ENCODE data around the gene EPN3. TPM values are rescaled to one million over a fixed set of nuclear protein-coding genes. Genes with fewer than 3 reads are reported as not detected.

The EPN3 gene
- total RNA-seq, 3 donors from 2014 or later: 8.2 to 32.8 TPM; not detected in 1

DNA sequence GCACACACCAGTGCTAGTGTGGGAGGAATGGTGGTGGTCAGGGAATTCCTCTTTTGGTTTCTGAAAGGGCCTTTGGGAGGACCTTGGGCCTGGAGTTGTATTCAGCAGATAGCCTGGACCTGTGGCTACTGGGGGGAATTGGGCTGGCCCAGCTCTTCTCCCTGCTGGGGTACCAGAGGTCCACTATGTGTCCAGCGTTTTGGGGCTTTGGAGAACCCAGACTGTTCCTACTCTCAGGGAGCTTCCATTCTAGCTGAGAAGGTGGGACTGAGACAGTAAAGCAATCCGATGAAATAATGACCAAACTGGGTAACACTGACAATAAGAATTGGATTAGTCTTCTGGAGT, 2.4 kb downstream of the EPN3 start:
- intact Hi-C loops (cut with DNase I; ENCODE audit: low total_unique reads): no loop called here
- Histone ChIP-seq H3K9me3 (no peaks in the 10 kb centered on the region), H3K27ac (peak overlapping the region; percentile 78 to 89)

DNA sequence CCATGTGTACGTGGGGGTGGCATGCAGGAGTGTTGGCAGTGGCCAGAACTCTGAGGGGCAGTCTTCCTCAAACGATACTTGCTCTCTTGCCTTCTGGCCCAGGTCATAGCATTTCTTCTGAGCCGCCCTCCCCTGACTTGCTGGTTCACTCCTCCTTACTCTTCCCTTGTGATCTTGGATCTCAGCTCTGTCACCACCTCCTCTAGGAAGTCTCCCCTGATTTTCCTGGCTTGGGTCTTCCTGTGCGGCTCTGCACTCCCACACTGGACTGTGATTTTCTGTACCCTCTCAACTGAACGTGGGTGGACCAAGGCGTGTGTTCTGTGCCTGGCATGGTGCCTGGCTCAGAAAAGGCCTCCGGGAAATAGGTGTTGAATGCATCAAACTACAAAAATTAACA, 2.9 kb downstream of the EPN3 start:
- DNase-seq (ENCODE audit: low spot score in 2 of 2): no peak
- Histone ChIP-seq H3K4me1 (peaks cover 11 to 27% of the 10 kb centered on the region in 2 donors), H3K27ac (peak overlapping the region in 1 of 2 donors; percentile 89), H3K4me3 (no peak overlapping the region), H3K9me3 (no peaks in the 10 kb centered on the region), H3K36me3 (no peaks in the 10 kb centered on the region), H3K27me3 (peaks cover 0 to 4% of the 10 kb centered on the region in 2 donors)
- intact Hi-C loops (cut with DNase I; ENCODE audit: low total_unique reads): no loop called here
- TF ChIP-seq, protein P1, sequence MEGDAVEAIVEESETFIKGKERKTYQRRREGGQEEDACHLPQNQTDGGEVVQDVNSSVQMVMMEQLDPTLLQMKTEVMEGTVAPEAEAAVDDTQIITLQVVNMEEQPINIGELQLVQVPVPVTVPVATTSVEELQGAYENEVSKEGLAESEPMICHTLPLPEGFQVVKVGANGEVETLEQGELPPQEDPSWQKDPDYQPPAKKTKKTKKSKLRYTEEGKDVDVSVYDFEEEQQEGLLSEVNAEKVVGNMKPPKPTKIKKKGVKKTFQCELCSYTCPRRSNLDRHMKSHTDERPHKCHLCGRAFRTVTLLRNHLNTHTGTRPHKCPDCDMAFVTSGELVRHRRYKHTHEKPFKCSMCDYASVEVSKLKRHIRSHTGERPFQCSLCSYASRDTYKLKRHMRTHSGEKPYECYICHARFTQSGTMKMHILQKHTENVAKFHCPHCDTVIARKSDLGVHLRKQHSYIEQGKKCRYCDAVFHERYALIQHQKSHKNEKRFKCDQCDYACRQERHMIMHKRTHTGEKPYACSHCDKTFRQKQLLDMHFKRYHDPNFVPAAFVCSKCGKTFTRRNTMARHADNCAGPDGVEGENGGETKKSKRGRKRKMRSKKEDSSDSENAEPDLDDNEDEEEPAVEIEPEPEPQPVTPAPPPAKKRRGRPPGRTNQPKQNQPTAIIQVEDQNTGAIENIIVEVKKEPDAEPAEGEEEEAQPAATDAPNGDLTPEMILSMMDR (IDR thresholded peaks at IDR 0.05): no peak
- TF ChIP-seq POLR2AphosphoS5 (IDR thresholded peaks at IDR 0.05) (no peak), POLR2A (IDR thresholded peaks at IDR 0.05) (no peak)

More for the DNA sequence above, 2.4 kb downstream of the EPN3 start:
- TF ChIP-seq, protein P1 (IDR thresholded peaks at IDR 0.05): no peak
- TF ChIP-seq POLR2AphosphoS5 (IDR thresholded peaks at IDR 0.05) (no peak), POLR2A (IDR thresholded peaks at IDR 0.05) (no peak)
- Histone ChIP-seq H3K27me3 (peaks cover 0 to 4% of the 10 kb centered on the region in 2 donors), H3K4me1 (peaks cover 11 to 27% of the 10 kb centered on the region in 2 donors), H3K36me3 (no peaks in the 10 kb centered on the region), H3K4me3 (peak overlapping the region in 2 of 3 donors; percentile 52 to 72)
- DNase-seq (ENCODE audit: low spot score in 2 of 2): no peak

DNA sequence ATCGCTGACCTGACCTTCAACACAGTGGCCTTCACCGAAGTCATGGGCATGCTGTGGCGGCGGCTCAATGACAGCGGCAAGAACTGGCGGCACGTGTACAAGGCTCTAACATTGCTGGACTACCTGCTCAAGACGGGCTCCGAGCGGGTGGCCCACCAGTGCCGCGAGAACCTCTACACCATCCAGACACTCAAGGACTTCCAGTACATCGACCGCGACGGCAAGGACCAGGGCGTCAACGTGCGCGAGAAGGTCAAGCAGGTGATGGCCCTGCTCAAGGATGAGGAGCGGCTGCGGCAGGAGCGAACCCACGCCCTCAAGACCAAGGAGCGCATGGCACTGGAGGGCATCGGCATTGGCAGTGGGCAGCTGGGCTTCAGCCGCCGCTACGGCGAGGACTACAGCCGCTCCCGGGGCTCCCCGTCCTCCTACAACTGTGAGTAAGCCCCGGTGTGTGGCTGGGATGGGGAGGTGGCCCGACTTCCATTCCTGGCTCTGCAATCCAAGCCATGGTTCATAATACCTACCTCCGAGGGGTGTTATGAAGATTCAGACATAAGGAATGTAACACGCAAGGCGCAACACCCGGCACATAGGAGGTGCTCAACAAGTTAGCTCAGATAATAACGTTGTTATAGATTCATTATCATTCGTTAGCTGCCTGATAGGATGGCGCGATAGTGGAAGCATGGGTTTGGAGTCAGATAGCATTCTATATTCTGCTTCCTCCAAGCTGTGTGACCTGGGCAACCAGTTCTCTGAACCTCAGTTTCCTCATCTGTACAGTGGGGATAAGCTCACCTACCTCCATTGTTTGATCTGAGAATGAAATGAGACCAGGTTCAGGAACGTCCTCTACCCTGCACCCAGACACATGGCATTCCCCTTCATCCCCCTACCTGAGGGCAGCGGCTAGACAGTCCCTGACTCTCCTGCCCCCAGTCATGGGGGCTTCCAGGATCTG, 4.4 kb downstream of the EPN3 start:
- H3K27me3 ChIP-seq: peaks cover 0 to 4% of the 10 kb centered on the region in 2 donors
- DNase-seq (ENCODE audit: low spot score in 2 of 2): no peak
- TF ChIP-seq, protein P1 (IDR thresholded peaks at IDR 0.05): no peak
- no peak for TF ChIP-seq POLR2AphosphoS5 (IDR thresholded peaks at IDR 0.05)
- no peak for TF ChIP-seq POLR2A (IDR thresholded peaks at IDR 0.05)
- no peak overlapping the region for H3K4me3 ChIP-seq
- no peaks in the 10 kb centered on the region for H3K36me3 ChIP-seq
- intact Hi-C loops (cut with DNase I; ENCODE audit: low total_unique reads): no loop called here
- H3K4me1 ChIP-seq: peaks cover 10 to 27% of the 10 kb centered on the region in 2 donors
- no peak overlapping the region for H3K27ac ChIP-seq
- H3K9me3 ChIP-seq: no peaks in the 10 kb centered on the region

DNA sequence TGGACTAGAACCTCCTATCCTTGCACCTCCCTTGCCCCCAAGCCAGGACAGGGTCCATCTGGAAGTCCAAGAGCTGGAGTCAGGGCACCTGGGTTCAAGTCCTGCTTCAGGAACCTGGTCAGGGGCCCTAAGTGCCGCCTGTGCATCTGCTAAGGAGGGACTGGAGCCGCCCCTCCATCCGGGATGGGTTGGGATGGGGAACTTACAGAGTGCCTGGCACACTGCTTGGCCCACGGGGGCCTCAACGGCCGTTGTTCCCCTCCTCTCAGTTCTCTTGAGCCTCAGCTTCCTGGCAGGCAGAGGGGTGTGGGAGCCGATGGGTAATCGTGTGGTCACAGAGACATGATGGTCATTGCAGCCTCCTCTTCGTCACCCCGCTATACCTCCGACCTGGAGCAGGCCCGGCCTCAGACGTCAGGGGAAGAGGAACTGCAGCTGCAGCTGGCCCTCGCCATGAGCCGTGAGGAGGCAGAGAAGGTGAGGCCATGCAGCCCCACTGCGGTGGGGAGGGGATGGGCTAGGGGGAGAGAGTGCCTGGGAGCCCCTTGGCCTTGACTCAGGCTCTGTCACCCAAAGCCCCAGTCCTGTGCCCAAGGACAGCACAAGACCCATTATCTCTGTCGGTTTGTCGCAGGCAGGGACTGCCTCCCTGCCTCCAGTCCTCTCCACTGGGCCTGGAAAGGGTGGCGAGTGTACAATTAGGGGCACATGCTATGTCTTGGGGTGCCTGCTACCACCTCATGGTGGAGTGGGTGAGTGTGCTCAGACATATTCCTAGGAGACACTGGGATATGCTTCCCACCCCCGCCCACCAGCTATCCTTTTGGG, 5.4 kb downstream of the EPN3 start:
- no peaks in the 10 kb centered on the region for H3K27me3 ChIP-seq
- H3K27ac ChIP-seq: peak overlapping the region in 1 of 2 donors; percentile 25
- no peaks in the 10 kb centered on the region for H3K36me3 ChIP-seq
- no peak for DNase-seq (ENCODE audit: low spot score in 2 of 2)
- H3K4me3 ChIP-seq: no peak overlapping the region
- no peak for TF ChIP-seq POLR2A (IDR thresholded peaks at IDR 0.05)
- no peak for TF ChIP-seq POLR2AphosphoS5 (IDR thresholded peaks at IDR 0.05)
- TF ChIP-seq, protein P1 (IDR thresholded peaks at IDR 0.05): no peak
- intact Hi-C loops (cut with DNase I; ENCODE audit: low total_unique reads): no loop called here
- peaks cover under 1 to 22% of the 10 kb centered on the region in 2 donors for H3K4me1 ChIP-seq
- H3K9me3 ChIP-seq: no peaks in the 10 kb centered on the region

Measured in breast epithelium (tissue), 4 donors.